Lower leg skin (tissue), 4 donors: Measurements from ENCODE around the gene H6PD. TPM values are rescaled to one million over a fixed set of nuclear protein-coding genes. Genes with fewer than 3 reads are reported as not detected.

Source experiments
- DNase-seq, 2 donors: peaks; one replicate each; pipeline ENCODE4 v3.0.0-alpha.2; 2019; ENCODE audit warnings: low spot score in 2 of 2
- H3K4me3 ChIP-seq: fragments of 200-600 bp; sonication (generic); 2 replicates; pipeline ENCODE4 v1.5.1; 2017; ENCODE audit warnings: mild to moderate bottlenecking, low read depth; ENCODE audit not compliant: poor library complexity, severe bottlenecking
- CTCF ChIP-seq, 3 donors: fragments of 450-650 bp; IDR thresholded peaks; one replicate each; pipeline ENCODE4 v1.5.1; 2016; ENCODE audit warnings: antibody characterized with exemption in 3 of 3, mild to moderate bottlenecking in 3 of 3, moderate library complexity in 2 of 3
- POLR2A ChIP-seq, 2 donors: fragments of 450-650 bp; IDR thresholded peaks; one replicate each; pipeline ENCODE4 v1.6.1; 2016 to 2017; ENCODE audit warnings: antibody characterized with exemption in 2 of 2, mild to moderate bottlenecking in 1 of 2, moderate library complexity in 1 of 2
- WGBS, 2 donors: methylation state at CpG; one replicate each; pipeline ENCODE4 v1.1.5; 2018; 5-methylcytosine and 5-hydroxymethylcytosine counted together
- intact Hi-C: fragments of 100-400 bp; cut with DNase I; formaldehyde crosslinking; loops from one replicate; pipeline ENCODE4 v1.15.0; 2023; ENCODE audit warnings: low total_unique reads
- total RNA-seq, 4 donors: library from RNA; depleted of rRNA; stranded (reverse); fragments of >200 nt; gene quantifications; one replicate each; pipeline ENCODE4 v1.1.0, GENCODE V29; 2016

H6PD gene
- total RNA-seq, 4 donors from 2014 or later: 65.5 to 98.7 (median 87.8) TPM

- no peak for DNase-seq
- intact Hi-C loops: no loop called here
- 33 to 47% methylated on average over 19 to 20 of the region's 20 CpGs for WGBS, 2 donors
- no peak overlapping the region for H3K4me3 ChIP-seq
- TF ChIP-seq POLR2A (IDR thresholded peaks at IDR 0.05) (no peak), CTCF (IDR thresholded peaks at IDR 0.05) (no peak)
Measured at GRCh38 chr1:9315411-9316079, 81.0 kb downstream of the H6PD start.

GRCh38 chr1:9316080-9316444 lies 81.5 kb downstream of the H6PD start:
- WGBS, 2 donors: 37 to 51% methylated on average over 4 to 7 of the region's 7 CpGs
- TF ChIP-seq CTCF (IDR thresholded peaks at IDR 0.05): no peak
- TF ChIP-seq POLR2A (IDR thresholded peaks at IDR 0.05): no peak

GRCh38 chr1:9316512-9316911 lies 81.9 kb downstream of the H6PD start:
- TF ChIP-seq CTCF (IDR thresholded peaks at IDR 0.05) (no peak), POLR2A (IDR thresholded peaks at IDR 0.05) (no peak)
- 93% methylated on average over 23 to 24 of the region's 24 CpGs for WGBS, 2 donors
- no peak overlapping the region for H3K4me3 ChIP-seq
- DNase-seq: no peak
- intact Hi-C loops: no loop called here

More at GRCh38 chr1:9316080-9316444, 81.5 kb downstream of the H6PD start:
- intact Hi-C loops: no loop called here
- no peak for DNase-seq
- H3K4me3 ChIP-seq: no peak overlapping the region

GRCh38 chr1:9317072-9317471 lies 82.5 kb downstream of the H6PD start:
- intact Hi-C loops: no loop called here
- no peak overlapping the region for H3K4me3 ChIP-seq
- no peak for TF ChIP-seq POLR2A (IDR thresholded peaks at IDR 0.05)
- no peak for TF ChIP-seq CTCF (IDR thresholded peaks at IDR 0.05)
- DNase-seq: no peak
- 89 to 93% methylated on average over 7 of the region's 7 CpGs for WGBS, 2 donors

- peak in 1 of 2 donors; percentile 93 for DNase-seq
- no peak overlapping the region for H3K4me3 ChIP-seq
- intact Hi-C loops: no loop called here
- 40 to 51% methylated on average over 23 to 28 of the region's 28 CpGs for WGBS, 2 donors
- no peak for TF ChIP-seq CTCF (IDR thresholded peaks at IDR 0.05)
- no peak for TF ChIP-seq POLR2A (IDR thresholded peaks at IDR 0.05)
Measured at GRCh38 chr1:9317591-9318417, 83.2 kb downstream of the H6PD start.
